ENCODE measurements around the gene PHACTR3.

PHACTR3 gene

GRCh38 chr20:59744756-59745155 is 140.4 kb downstream of the PHACTR3 start:
- Histone ChIP-seq H3K9me3 (ENCODE audit: severe bottlenecking) (no peaks in the 10 kb centered on the region), H3K4me1 (ENCODE audit: insufficient read depth, poor library complexity, severe bottlenecking) (no peaks in the 10 kb centered on the region), H3K36me3 (ENCODE audit: low read depth) (no peaks in the 10 kb centered on the region), H3K27me3 (ENCODE audit: insufficient read depth, poor library complexity, severe bottlenecking) (peaks cover 68% of the 10 kb centered on the region), H3K27ac (ENCODE audit: poor library complexity, severe bottlenecking) (no peak overlapping the region), H3K4me3 (ENCODE audit: severe bottlenecking) (no peak overlapping the region)
- TF ChIP-seq CTCF (IDR thresholded peaks at IDR 0.05; ENCODE audit: poor library complexity, severe bottlenecking), result no peak
- no peak for DNase-seq (ENCODE audit: low spot score)
- ATAC-seq (ENCODE audit: low read depth), result no peak

- TF ChIP-seq CTCF (IDR thresholded peaks at IDR 0.05; ENCODE audit: poor library complexity, severe bottlenecking), result no peak
- Histone ChIP-seq H3K4me1 (ENCODE audit: insufficient read depth, poor library complexity, severe bottlenecking) (no peaks in the 10 kb centered on the region), H3K9me3 (ENCODE audit: severe bottlenecking) (no peaks in the 10 kb centered on the region), H3K4me3 (ENCODE audit: severe bottlenecking) (no peak overlapping the region), H3K36me3 (ENCODE audit: low read depth) (no peaks in the 10 kb centered on the region), H3K27ac (ENCODE audit: poor library complexity, severe bottlenecking) (no peak overlapping the region), H3K27me3 (ENCODE audit: insufficient read depth, poor library complexity, severe bottlenecking) (peaks cover 68% of the 10 kb centered on the region)
- ATAC-seq (ENCODE audit: low read depth), result no peak
- no peak for DNase-seq (ENCODE audit: low spot score)
Observed at GRCh38 chr20:59745201-59745600, 140.9 kb downstream of the PHACTR3 start.

GRCh38 chr20:59745716-59746115 is 141.4 kb downstream of the PHACTR3 start:
- no peak for TF ChIP-seq CTCF (IDR thresholded peaks at IDR 0.05; ENCODE audit: poor library complexity, severe bottlenecking)
- Histone ChIP-seq H3K36me3 (ENCODE audit: low read depth) (no peaks in the 10 kb centered on the region), H3K9me3 (ENCODE audit: severe bottlenecking) (no peaks in the 10 kb centered on the region), H3K4me1 (ENCODE audit: insufficient read depth, poor library complexity, severe bottlenecking) (no peaks in the 10 kb centered on the region), H3K27ac (ENCODE audit: poor library complexity, severe bottlenecking) (no peak overlapping the region), H3K27me3 (ENCODE audit: insufficient read depth, poor library complexity, severe bottlenecking) (peaks cover 69% of the 10 kb centered on the region), H3K4me3 (ENCODE audit: severe bottlenecking) (no peak overlapping the region)
- ATAC-seq (ENCODE audit: low read depth), result no peak
- DNase-seq (ENCODE audit: low spot score), result no peak

- H3K9me3 ChIP-seq (ENCODE audit: severe bottlenecking), result no peaks in the 10 kb centered on the region
- no peak for DNase-seq (ENCODE audit: low spot score)
- no peak overlapping the region for H3K4me3 ChIP-seq (ENCODE audit: severe bottlenecking)
- H3K27me3 ChIP-seq (ENCODE audit: insufficient read depth, poor library complexity, severe bottlenecking), result peaks cover 72% of the 10 kb centered on the region
- no peak overlapping the region for H3K27ac ChIP-seq (ENCODE audit: poor library complexity, severe bottlenecking)
- H3K36me3 ChIP-seq (ENCODE audit: low read depth), result no peaks in the 10 kb centered on the region
- H3K4me1 ChIP-seq (ENCODE audit: insufficient read depth, poor library complexity, severe bottlenecking), result no peaks in the 10 kb centered on the region
- ATAC-seq (ENCODE audit: low read depth), result no peak
- no peak for TF ChIP-seq CTCF (IDR thresholded peaks at IDR 0.05; ENCODE audit: poor library complexity, severe bottlenecking)
Observed at GRCh38 chr20:59746155-59746554, 141.8 kb downstream of the PHACTR3 start.

- Histone ChIP-seq H3K27ac (ENCODE audit: poor library complexity, severe bottlenecking) (no peak overlapping the region), H3K4me1 (ENCODE audit: insufficient read depth, poor library complexity, severe bottlenecking) (no peaks in the 10 kb centered on the region), H3K9me3 (ENCODE audit: severe bottlenecking) (no peaks in the 10 kb centered on the region), H3K27me3 (ENCODE audit: insufficient read depth, poor library complexity, severe bottlenecking) (peaks cover 78% of the 10 kb centered on the region), H3K4me3 (ENCODE audit: severe bottlenecking) (no peak overlapping the region), H3K36me3 (ENCODE audit: low read depth) (no peaks in the 10 kb centered on the region)
- no peak for TF ChIP-seq CTCF (IDR thresholded peaks at IDR 0.05; ENCODE audit: poor library complexity, severe bottlenecking)
- ATAC-seq (ENCODE audit: low read depth) (no peak), DNase-seq (ENCODE audit: low spot score) (no peak)
Observed at GRCh38 chr20:59747671-59748515, 143.6 kb downstream of the PHACTR3 start.
